IMR-90 (cell line): ENCODE results near the gene NDUFB10. TPM values are rescaled to one million over a fixed set of nuclear protein-coding genes. Genes with fewer than 3 reads are reported as not detected.

Source experiments
- ATAC-seq: fragments of 200-7000 bp; cut with Tn5 transposase; 2 replicates; pipeline ENCODE4 v1.9.1; 2020; ENCODE audit warnings: low read depth, mild to moderate bottlenecking, moderate library complexity
- BruUV-seq: library from RNA; stranded (reverse); fragments of 400-500 nt; replicated peaks from 2 replicates; lab custom pipeline; 2021; lab: Mats Ljungman, UMichigan
- CTCF ChIA-PET: fragments of 300-600 bp; formaldehyde crosslinking; extraction: SDS; loops from one replicate; lab custom pipeline; 2021; ENCODE audit warnings: antibody characterized with exemption; lab: Yijun Ruan, JAX
- POLR2A ChIA-PET: fragments of 300-600 bp; sonication (Branson Sonifier 250); formaldehyde crosslinking; loops from one replicate; lab custom pipeline; 2022; ENCODE audit warnings: antibody characterized with exemption; ENCODE audit not compliant: unreplicated experiment; lab: Charles Lee
- DNase-seq: peaks from one replicate; pipeline ENCODE4 v3.0.0; 2013
- H2AFZ ChIP-seq: replicated peaks from 2 replicates; pipeline ENCODE3; 2013; ENCODE audit warnings: low read length, mild to moderate bottlenecking; ENCODE audit not compliant: poor library complexity
- H2AK5ac ChIP-seq: 2 replicates; pipeline ENCODE4 v1.6.1; 2013; ENCODE audit warnings: low read depth, low read length, inconsistent platforms
- H2AK9ac ChIP-seq: replicated peaks from 2 replicates; pipeline ENCODE3; 2013; ENCODE audit warnings: mild to moderate bottlenecking, low read depth, low read length, moderate library complexity; ENCODE audit not compliant: poor library complexity
- H2BK120ac ChIP-seq: 2 replicates; pipeline ENCODE4 v1.6.1; 2013; ENCODE audit warnings: low read depth, low read length, inconsistent platforms
- H2BK15ac ChIP-seq: 3 replicates; pipeline ENCODE4 v1.6.1; 2013; ENCODE audit warnings: low read depth, low read length, inconsistent platforms
- H2BK20ac ChIP-seq: 2 replicates; pipeline ENCODE4 v1.6.1; 2013; ENCODE audit warnings: low read depth, mild to moderate bottlenecking, inconsistent platforms, low read length, moderate library complexity
- H2BK5ac ChIP-seq: 2 replicates; pipeline ENCODE4 v1.6.1; 2013; ENCODE audit warnings: mild to moderate bottlenecking, low read depth, low read length, inconsistent platforms; ENCODE audit not compliant: poor library complexity, severe bottlenecking
- H3K14ac ChIP-seq: replicated peaks from 2 replicates; pipeline ENCODE4 v1.6.1; 2013; ENCODE audit warnings: low read depth, low read length, inconsistent platforms
- H3K18ac ChIP-seq: 2 replicates; pipeline ENCODE4 v1.6.1; 2013; ENCODE audit warnings: low read depth, low read length, control low read depth
- H3K23ac ChIP-seq: 2 replicates; pipeline ENCODE4 v1.6.1; 2013; ENCODE audit warnings: low read depth, low read length, inconsistent platforms
- H3K27ac ChIP-seq: 2 replicates; pipeline ENCODE4 v1.5.1; 2013; ENCODE audit warnings: mild to moderate bottlenecking, control low read depth, low read length; ENCODE audit not compliant: insufficient read depth
- H3K27me3 ChIP-seq: 2 replicates; pipeline ENCODE4 v1.6.1; 2013; ENCODE audit warnings: low read length; ENCODE audit not compliant: control insufficient read depth, insufficient read depth
- H3K36me3 ChIP-seq: 2 replicates; pipeline ENCODE4 v1.6.1; 2013; ENCODE audit warnings: low read length, mixed read lengths; ENCODE audit not compliant: control insufficient read depth, insufficient read depth
- H3K4ac ChIP-seq: 2 replicates; pipeline ENCODE4 v1.6.1; 2013; ENCODE audit warnings: low read depth, low read length, inconsistent platforms
- H3K4me1 ChIP-seq: 2 replicates; pipeline ENCODE4 v1.6.1; 2013; ENCODE audit warnings: low read length, mixed read lengths; ENCODE audit not compliant: control insufficient read depth, insufficient read depth
- H3K4me2 ChIP-seq: 2 replicates; pipeline ENCODE4 v1.6.1; 2013; ENCODE audit warnings: low read depth, mild to moderate bottlenecking, control low read depth, low read length, moderate library complexity
- H3K4me3 ChIP-seq: 2 replicates; pipeline ENCODE4 v1.5.1; 2013; ENCODE audit warnings: low read depth, mild to moderate bottlenecking, control low read depth, low read length, moderate library complexity; ENCODE audit not compliant: insufficient read depth
- H3K56ac ChIP-seq: 2 replicates; pipeline ENCODE4 v1.6.1; 2013; ENCODE audit warnings: low read length, inconsistent platforms; ENCODE audit not compliant: insufficient read depth; ENCODE audit errors: extremely low read depth
- H3K79me1 ChIP-seq, 2 experiments: 2 replicates each; pipeline ENCODE4 v1.6.1; 2013; ENCODE audit warnings: low read length in 2 of 2, inconsistent platforms in 1 of 2, low read depth in 1 of 2
- H3K9ac ChIP-seq: 2 replicates; pipeline ENCODE4 v1.6.1; 2013; ENCODE audit warnings: low read depth, low read length, control low read depth
- H3K9me1 ChIP-seq: 2 replicates; pipeline ENCODE4 v1.6.1; 2013; ENCODE audit warnings: low read length, inconsistent platforms; ENCODE audit not compliant: insufficient read depth
- H3K9me3 ChIP-seq: 2 replicates; pipeline ENCODE4 v1.6.1; 2013; ENCODE audit warnings: low read length; ENCODE audit not compliant: control insufficient read depth, insufficient read depth
- H4K20me1 ChIP-seq: 2 replicates; pipeline ENCODE4 v1.6.1; 2013; ENCODE audit warnings: low read length, inconsistent platforms; ENCODE audit not compliant: insufficient read depth
- H4K5ac ChIP-seq: 2 replicates; pipeline ENCODE4 v1.6.1; 2013; ENCODE audit warnings: mild to moderate bottlenecking, low read depth, low read length, control low read depth
- H4K8ac ChIP-seq, 2 experiments: 2 replicates each; pipeline ENCODE4 v1.6.1; 2013; ENCODE audit warnings: low read depth in 2 of 2, low read length in 2 of 2, control low read depth in 1 of 2, inconsistent platforms in 1 of 2
- H4K91ac ChIP-seq: 2 replicates; pipeline ENCODE4 v1.6.1; 2013; ENCODE audit warnings: low read depth, low read length, inconsistent platforms; ENCODE audit not compliant: insufficient read depth
- BHLHE40 ChIP-seq: fragments of 150-350 bp; IDR thresholded peaks from 2 replicates; pipeline ENCODE4 v1.6.1; 2016; ENCODE audit warnings: mild to moderate bottlenecking, low read depth, low read length
- CEBPB ChIP-seq: IDR thresholded peaks from 2 replicates; pipeline ENCODE4 v1.6.1; 2012; ENCODE audit warnings: low read depth, low read length, improper control_type of control experiment
- CHD1 ChIP-seq: IDR thresholded peaks from 2 replicates; pipeline ENCODE4 v1.6.1; 2012; ENCODE audit warnings: low read depth, low read length, improper control_type of control experiment
- ELK1 ChIP-seq: fragments of 150-350 bp; IDR thresholded peaks from 2 replicates; pipeline ENCODE4 v1.6.1; 2016; ENCODE audit warnings: low read depth, mild to moderate bottlenecking, low read length, moderate library complexity, borderline replicate concordance
- FOS ChIP-seq: fragments of 150-350 bp; IDR thresholded peaks from 2 replicates; pipeline ENCODE4 v1.6.1; 2016; ENCODE audit warnings: low read depth, low read length
- MXI1 ChIP-seq: IDR thresholded peaks from 2 replicates; pipeline ENCODE4 v1.6.1; 2012; ENCODE audit warnings: low read depth, mild to moderate bottlenecking, low read length, moderate library complexity, borderline replicate concordance
- NFE2L2 ChIP-seq: fragments of 150-350 bp; IDR thresholded peaks from 2 replicates; pipeline ENCODE4 v1.6.1; 2016; ENCODE audit warnings: low read depth, mild to moderate bottlenecking, low read length
- RAD21 ChIP-seq: IDR thresholded peaks from 2 replicates; pipeline ENCODE4 v1.6.1; 2012; ENCODE audit warnings: low read length, improper control_type of control experiment
- RCOR1 ChIP-seq: IDR thresholded peaks from 2 replicates; pipeline ENCODE4 v1.6.1; 2012; ENCODE audit warnings: mild to moderate bottlenecking, low read length, improper control_type of control experiment; ENCODE audit not compliant: insufficient replicate concordance
- SMC3 ChIP-seq: fragments of 150-350 bp; IDR thresholded peaks from 2 replicates; pipeline ENCODE4 v1.6.1; 2016; ENCODE audit warnings: low read depth, mild to moderate bottlenecking, antibody characterized with exemption, low read length, moderate library complexity
- USF2 ChIP-seq: fragments of 150-350 bp; IDR thresholded peaks from 2 replicates; pipeline ENCODE4 v1.6.1; 2017; ENCODE audit warnings: mild to moderate bottlenecking, antibody characterized with exemption, low read length, low read depth
- WGBS, 2 experiments: methylation state at CpG; one replicate each; pipeline versions ENCODE4 v1.1.5 to v1.1.7; 2013; ENCODE audit warnings: missing lambda C conversion rate in 2 of 2; ENCODE audit not compliant: insufficient read length in 1 of 2; ENCODE audit errors: extremely low coverage in 2 of 2; 5-methylcytosine and 5-hydroxymethylcytosine counted together
- dilution Hi-C: fragments of 300-500 bp; cut with HindIII; formaldehyde crosslinking; loops from one replicate; pipeline ENCODE4 v1.14.3; 2018; ENCODE audit warnings: low sequenced_read_pairs; ENCODE audit not compliant: unreplicated experiment
- in situ Hi-C: fragments of 300-500 bp; cut with MboI; formaldehyde crosslinking; loops from 3 replicates; pipeline ENCODE4 v1.14.3; 2019; ENCODE audit warnings: low sequenced_read_pairs, inconsistent platforms, mixed read lengths
- intact Hi-C: fragments of 100-400 bp; cut with micrococcal nuclease; formaldehyde crosslinking; loops from 2 replicates; pipeline ENCODE4 v1.10.0; 2022
- polyA plus RNA-seq, 3 experiments: library from polyadenylated mRNA; depleted of rRNA; stranded (reverse); fragments of >200 nt; gene quantifications; 2 replicates each; pipeline ENCODE4 v1.2.3, GENCODE V29; 2012; ENCODE audit warnings: low replicate concordance in 1 of 3
- total RNA-seq: library from RNA; depleted of rRNA; stranded (reverse); fragments of >200 nt; gene quantifications from 2 replicates; pipeline ENCODE4 v1.2.3, GENCODE V29; 2012

The NDUFB10 gene
- total and polyA plus RNA-seq, 2 of the 4 experiments (the other 2 are of a cell fraction), result 189 to 220 TPM

GRCh38 chr16:1964506-1965395 is 5.4 kb downstream of the NDUFB10 start, which contains the start of gene RPS2 (continued):
- TF ChIP-seq CHD1 (peak; percentile 95; the same call in 1 of the 2 replicates), RAD21 (no peak), MXI1 (0 out of 2 replicates have a peak, but pooled peaks have one; percentile 62)

- peak overlapping the region; percentile 95 for H3K4ac ChIP-seq
- H3K4me2 ChIP-seq, result peak overlapping the region; percentile 100
- peak overlapping the region; percentile 73 to 90; a peak in 2 of 4 replicates for H4K8ac ChIP-seq
- peaks cover 12% of the 10 kb centered on the region for H3K4me1 ChIP-seq
- H4K5ac ChIP-seq, result peak overlapping the region; percentile 28
- H2BK20ac ChIP-seq, result no peak overlapping the region
- H2BK5ac ChIP-seq, result peak overlapping the region; percentile 78
- H3K79me1 ChIP-seq, result peaks cover 4 to 47% of the 10 kb centered on the region in 2 experiments
- H3K4me3 ChIP-seq, result peak overlapping the region; percentile 87
- H3K9me1 ChIP-seq, result 0 out of 2 replicates have a peak, but pooled peaks cover 3% of the 10 kb centered on the region
- H2BK120ac ChIP-seq, result no peak overlapping the region
- in situ Hi-C loops (no loop called here), intact Hi-C loops (no loop called here), dilution Hi-C loops (no loop called here)
- ATAC-seq (no peak), DNase-seq (no peak)
- POLR2A ChIA-PET, result interaction anchor here (0.6 to 1.0 kb wide), 3 partner anchors 13 to 82 kb away, joined by 3 to 5 read pairs (median 3); no protein-coding TSS in a partner anchor
- H3K9ac ChIP-seq, result peak overlapping the region; percentile 93
- peak overlapping the region; percentile 91 for H2AK5ac ChIP-seq
- H3K56ac ChIP-seq, result peak overlapping the region; percentile 65; the same call in 1 of the 2 replicates
- no peaks in the 10 kb centered on the region for H3K27me3 ChIP-seq
- no peak overlapping the region for H2BK15ac ChIP-seq
- H3K36me3 ChIP-seq, result peaks cover 27% of the 10 kb centered on the region
- no TSS peak for BruUV-seq
- H3K14ac ChIP-seq, result peak overlapping the region; percentile 99
- peak overlapping the region; percentile 95 for H2AK9ac ChIP-seq
- H3K18ac ChIP-seq, result no peak overlapping the region
- WGBS, 2 experiments, result 26% methylated on average over 14 of the region's 24 CpGs; no CpG with 5 or more reads in 1 of the 2 experiments
- peaks cover 41% of the 10 kb centered on the region for H4K20me1 ChIP-seq
- H2AFZ ChIP-seq, result peak overlapping the region; percentile 95
- CTCF ChIA-PET, result interaction anchor here (1.0 kb wide), 1 partner anchor 175 kb away, joined by 3 read pairs; no protein-coding TSS in a partner anchor
- no peaks in the 10 kb centered on the region for H3K9me3 ChIP-seq
- peak overlapping the region; percentile 92 for H3K27ac ChIP-seq
- peak overlapping the region; percentile 79 for H3K23ac ChIP-seq
- peak overlapping the region; percentile 31; the same call in 1 of the 2 replicates for H4K91ac ChIP-seq
- no peak for TF ChIP-seq USF2
- TF ChIP-seq FOS, result no peak
- TF ChIP-seq BHLHE40, result no peak
- no peak for TF ChIP-seq RAD21
- no peak for TF ChIP-seq ELK1
- no peak for TF ChIP-seq CEBPB
- TF ChIP-seq CHD1, result no peak
- no peak for TF ChIP-seq MXI1
- TF ChIP-seq SMC3, result no peak
- no peak for TF ChIP-seq RCOR1
- no peak for TF ChIP-seq NFE2L2
Measured at GRCh38 chr16:1965396-1966001, 6.2 kb downstream of the NDUFB10 start.
